Esophagus muscularis mucosa (tissue), 4 donors: ENCODE measurements around the gene CTXN2. TPM values are rescaled to one million over a fixed set of nuclear protein-coding genes. Genes with fewer than 3 reads are reported as not detected.

Source experiments
- DNase-seq: peaks from one replicate; pipeline ENCODE4 v3.0.0-alpha.2; 2017; ENCODE audit errors: extremely low spot score
- H3K27ac ChIP-seq, 4 donors: fragments of 200-600 bp; sonication (generic); replicated peaks in 1 of 4; 1 replicate in 3 of 4; 2 replicates in 1 of 4; pipeline ENCODE4 v1.5.1; 2016 to 2019; ENCODE audit warnings: mild to moderate bottlenecking in 1 of 4
- H3K27me3 ChIP-seq, 4 donors: fragments of 200-600 bp; sonication (generic); one replicate each; pipeline versions ENCODE4 v1.5.1 to v1.6.0; 2016 to 2019
- H3K36me3 ChIP-seq, 4 donors: fragments of 200-600 bp; sonication (generic); one replicate each; pipeline ENCODE4 v1.5.1; 2016 to 2019
- H3K4me1 ChIP-seq, 4 donors: fragments of 200-600 bp; sonication (generic); one replicate each; pipeline ENCODE4 v1.5.1; 2016 to 2019
- H3K4me3 ChIP-seq, 4 donors: fragments of 200-600 bp; sonication (generic); 1 replicate in 2 of 4; 2 replicates in 2 of 4; pipeline ENCODE4 v1.5.1; 2016 to 2019; ENCODE audit warnings: mild to moderate bottlenecking in 4 of 4, moderate library complexity in 1 of 4
- H3K9me3 ChIP-seq, 4 donors: fragments of 200-600 bp; sonication (generic); 1 replicate in 3 of 4; 2 replicates in 1 of 4; pipeline ENCODE4 v1.5.1; 2016 to 2019
- EP300 ChIP-seq: sonication (generic); formaldehyde crosslinking; IDR thresholded peaks from one replicate; pipeline ENCODE4 v1.6.1; 2017; ENCODE audit warnings: antibody characterized with exemption
- POLR2A ChIP-seq: fragments of 450-650 bp; IDR thresholded peaks from one replicate; pipeline ENCODE4 v1.6.1; 2017; ENCODE audit warnings: antibody characterized with exemption, moderate library complexity, mild to moderate bottlenecking, low read depth
- POLR2AphosphoS5 ChIP-seq, 2 donors: sonication (generic); formaldehyde crosslinking; IDR thresholded peaks; one replicate each; pipeline ENCODE4 v1.6.1; 2017; ENCODE audit warnings: antibody characterized with exemption in 2 of 2
- WGBS: methylation state at CpG from one replicate; pipeline ENCODE4 v1.1.5; 2018; 5-methylcytosine and 5-hydroxymethylcytosine counted together
- intact Hi-C: fragments of 100-400 bp; cut with DNase I; formaldehyde crosslinking; loops from one replicate; pipeline ENCODE4 v1.15.1; 2023
- total RNA-seq, 4 donors: library from RNA; depleted of rRNA; stranded (reverse); fragments of >200 nt; gene quantifications; one replicate each; pipeline versions ENCODE4 v1.1.0 to v1.2.1, GENCODE V29; 2016
- TF ChIP-seq, protein P1 (sequence below), 3 experiments: fragments of 200-600 bp in 2 of 3; fragments of 450-650 bp in 1 of 3; sonication (generic) in 2 of 3; IDR thresholded peaks; one replicate each; pipeline ENCODE4 v1.5.1; 2017 to 2019; ENCODE audit warnings: antibody characterized with exemption in 3 of 3, mild to moderate bottlenecking in 2 of 3, moderate library complexity in 1 of 3

Gene CTXN2
- total RNA-seq, 4 donors from 2014 or later = 0.11 TPM; not detected in 3

DNA sequence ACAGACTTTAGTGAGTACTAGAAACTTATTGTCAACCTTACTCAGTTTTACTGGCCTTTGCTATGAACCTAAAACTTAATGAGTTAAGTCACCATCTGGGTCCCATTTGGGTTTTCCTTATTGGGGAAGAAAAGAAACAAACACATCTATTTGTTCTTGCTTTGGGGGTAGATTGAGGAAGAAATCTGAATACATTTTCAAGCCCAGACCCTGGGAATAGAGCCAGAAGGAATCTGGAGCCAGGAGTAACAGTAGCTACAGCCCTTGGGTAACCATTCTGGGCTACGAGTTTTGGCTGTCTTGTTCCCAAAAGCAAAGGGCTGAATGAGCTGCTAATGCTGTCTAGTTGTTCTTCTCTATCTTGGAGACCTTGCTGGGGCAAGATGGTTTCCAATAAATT, 31.2 kb downstream of the CTXN2 start:
- Histone ChIP-seq H3K4me1 (no peaks in the 10 kb centered on the region), H3K4me3 (no peak overlapping the region), H3K27me3 (no peaks in the 10 kb centered on the region), H3K36me3 (no peaks in the 10 kb centered on the region), H3K9me3 (no peaks in the 10 kb centered on the region), H3K27ac (no peak overlapping the region)
- TF ChIP-seq POLR2A = no peak
- TF ChIP-seq, protein P1, sequence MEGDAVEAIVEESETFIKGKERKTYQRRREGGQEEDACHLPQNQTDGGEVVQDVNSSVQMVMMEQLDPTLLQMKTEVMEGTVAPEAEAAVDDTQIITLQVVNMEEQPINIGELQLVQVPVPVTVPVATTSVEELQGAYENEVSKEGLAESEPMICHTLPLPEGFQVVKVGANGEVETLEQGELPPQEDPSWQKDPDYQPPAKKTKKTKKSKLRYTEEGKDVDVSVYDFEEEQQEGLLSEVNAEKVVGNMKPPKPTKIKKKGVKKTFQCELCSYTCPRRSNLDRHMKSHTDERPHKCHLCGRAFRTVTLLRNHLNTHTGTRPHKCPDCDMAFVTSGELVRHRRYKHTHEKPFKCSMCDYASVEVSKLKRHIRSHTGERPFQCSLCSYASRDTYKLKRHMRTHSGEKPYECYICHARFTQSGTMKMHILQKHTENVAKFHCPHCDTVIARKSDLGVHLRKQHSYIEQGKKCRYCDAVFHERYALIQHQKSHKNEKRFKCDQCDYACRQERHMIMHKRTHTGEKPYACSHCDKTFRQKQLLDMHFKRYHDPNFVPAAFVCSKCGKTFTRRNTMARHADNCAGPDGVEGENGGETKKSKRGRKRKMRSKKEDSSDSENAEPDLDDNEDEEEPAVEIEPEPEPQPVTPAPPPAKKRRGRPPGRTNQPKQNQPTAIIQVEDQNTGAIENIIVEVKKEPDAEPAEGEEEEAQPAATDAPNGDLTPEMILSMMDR (IDR thresholded peaks at IDR 0.05) = no peak
- TF ChIP-seq POLR2AphosphoS5 (IDR thresholded peaks at IDR 0.05) = no peak
- no peak for TF ChIP-seq EP300
- WGBS = 54% methylated on average over 1 of the region's 1 CpG
- DNase-seq = no peak
- intact Hi-C loops = no loop called here

DNA sequence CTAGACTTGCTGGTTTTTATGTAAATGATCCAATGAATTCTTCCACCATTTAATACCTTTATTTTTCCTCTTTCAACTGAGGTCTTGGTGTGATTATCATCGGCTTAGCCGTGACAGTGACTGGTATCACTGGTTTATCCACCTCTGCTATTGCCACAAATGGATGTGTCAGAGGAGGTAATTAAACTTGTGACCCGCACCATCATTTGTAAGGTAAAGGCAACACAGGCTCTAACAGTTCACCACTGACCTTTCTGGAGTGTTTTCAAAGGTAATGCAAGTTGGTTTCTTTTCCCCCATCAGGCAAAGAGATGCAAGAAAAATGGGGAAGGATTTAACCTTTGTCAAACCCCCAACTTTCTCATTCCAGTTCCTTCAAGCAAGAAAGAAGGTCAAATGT, 34.3 kb downstream of the CTXN2 start:
- Histone ChIP-seq H3K27ac (no peak overlapping the region), H3K4me1 (no peaks in the 10 kb centered on the region), H3K36me3 (no peaks in the 10 kb centered on the region), H3K4me3 (no peak overlapping the region), H3K27me3 (no peaks in the 10 kb centered on the region), H3K9me3 (no peaks in the 10 kb centered on the region)
- no peak for DNase-seq
- WGBS = 51% methylated on average over 3 of the region's 3 CpGs
- intact Hi-C loops = no loop called here
- no peak for TF ChIP-seq EP300
- TF ChIP-seq, protein P1 (IDR thresholded peaks at IDR 0.05) = no peak
- no peak for TF ChIP-seq POLR2AphosphoS5 (IDR thresholded peaks at IDR 0.05)
- no peak for TF ChIP-seq POLR2A

DNA sequence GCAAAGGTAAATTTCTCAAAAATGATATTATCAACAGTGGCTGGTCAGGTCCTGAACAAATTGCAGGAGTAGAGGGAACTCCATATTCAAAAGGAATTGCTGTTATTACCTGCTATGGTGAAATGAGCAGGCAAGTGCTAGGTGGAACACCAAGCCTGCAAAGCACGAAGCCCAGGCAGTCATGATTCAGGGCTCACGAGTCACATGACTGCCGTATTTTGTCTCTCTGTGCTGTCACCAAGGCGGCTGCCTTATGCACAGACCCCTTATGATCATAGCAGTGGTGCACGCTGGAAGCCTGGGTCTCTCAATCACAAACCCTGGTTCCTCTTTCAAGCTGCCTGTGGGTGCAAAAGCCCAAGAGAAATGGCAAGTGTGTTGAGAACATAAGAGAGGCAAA, 39.0 kb downstream of the CTXN2 start:
- Histone ChIP-seq H3K4me1 (no peaks in the 10 kb centered on the region), H3K27ac (no peak overlapping the region), H3K9me3 (no peaks in the 10 kb centered on the region), H3K36me3 (no peaks in the 10 kb centered on the region), H3K4me3 (no peak overlapping the region), H3K27me3 (no peaks in the 10 kb centered on the region)
- no peak for DNase-seq
- WGBS = 69% methylated on average over 5 of the region's 5 CpGs
- no peak for TF ChIP-seq POLR2A
- TF ChIP-seq EP300 = no peak
- TF ChIP-seq, protein P1 (IDR thresholded peaks at IDR 0.05) = no peak
- no peak for TF ChIP-seq POLR2AphosphoS5 (IDR thresholded peaks at IDR 0.05)
- intact Hi-C loops = no loop called here

DNA sequence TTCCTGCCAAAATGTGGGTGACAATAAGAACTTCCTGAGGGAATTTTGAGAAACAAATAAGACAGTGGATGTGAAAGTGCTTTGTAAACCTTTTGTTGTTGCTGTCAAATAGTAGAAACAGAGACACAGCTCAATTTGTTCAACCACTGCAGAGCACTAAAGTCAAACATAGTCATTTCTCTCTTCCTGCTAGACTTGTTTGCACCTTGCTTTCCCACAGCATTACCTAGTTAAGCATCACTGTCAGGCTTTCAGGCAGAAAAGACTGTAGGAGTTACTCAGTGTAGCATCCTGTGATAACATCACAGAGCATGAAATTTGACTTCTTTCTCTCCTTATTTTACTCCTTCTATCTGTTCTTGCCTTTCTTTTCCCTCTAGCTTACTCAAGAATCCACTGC, 41.8 kb downstream of the CTXN2 start:
- no peak for DNase-seq
- intact Hi-C loops = no loop called here
- Histone ChIP-seq H3K36me3 (no peaks in the 10 kb centered on the region), H3K27ac (no peak overlapping the region), H3K4me1 (no peaks in the 10 kb centered on the region), H3K9me3 (no peaks in the 10 kb centered on the region), H3K4me3 (no peak overlapping the region), H3K27me3 (no peaks in the 10 kb centered on the region)
- no peak for TF ChIP-seq EP300
- TF ChIP-seq, protein P1 (IDR thresholded peaks at IDR 0.05) = no peak

DNA sequence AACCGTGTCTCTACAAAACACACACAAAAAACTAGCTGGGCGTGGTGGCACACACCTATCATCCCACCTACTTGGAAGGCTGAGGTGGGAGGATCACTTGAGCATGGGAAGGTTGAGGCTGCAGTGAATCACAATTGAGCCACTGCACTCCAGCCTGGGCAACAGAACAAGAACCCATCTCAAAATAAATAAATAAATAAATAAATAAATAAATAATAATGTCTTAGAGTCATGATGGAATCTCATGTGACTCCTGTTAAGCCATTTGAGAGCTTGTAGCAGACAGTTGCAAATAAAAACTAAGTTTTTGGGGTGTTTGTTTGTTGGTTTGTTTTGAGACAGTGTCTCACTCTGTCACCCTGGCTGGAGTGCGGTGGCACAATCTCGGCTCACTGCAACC, 47.9 kb downstream of the CTXN2 start:
- Histone ChIP-seq H3K27ac (no peak overlapping the region), H3K4me3 (no peak overlapping the region), H3K4me1 (no peaks in the 10 kb centered on the region), H3K36me3 (no peaks in the 10 kb centered on the region), H3K9me3 (no peaks in the 10 kb centered on the region), H3K27me3 (no peaks in the 10 kb centered on the region)
- no peak for DNase-seq
- no peak for TF ChIP-seq POLR2A
- no peak for TF ChIP-seq POLR2AphosphoS5 (IDR thresholded peaks at IDR 0.05)
- TF ChIP-seq EP300 = no peak
- TF ChIP-seq, protein P1 (IDR thresholded peaks at IDR 0.05) = no peak
- WGBS = 98% methylated on average over 4 of the region's 4 CpGs
- intact Hi-C loops = no loop called here
